K562 (cell line): ENCODE data around the gene HIRIP3. TPM values are rescaled to one million over a fixed set of nuclear protein-coding genes. Genes with fewer than 3 reads are reported as not detected.
A peak's percentile ranks its signal among the peaks of the same experiment; 100 is the strongest.

ENCODE experiments used
- ATAC-seq: fragments of 200-7000 bp; cut with Tn5 transposase; 3 replicates; pipeline ENCODE4 v1.9.1; 2020; ENCODE audit warnings: moderate library complexity
- BruUV-seq: library from RNA; stranded (reverse); fragments of 400-500 nt; replicated peaks from 2 replicates; lab custom pipeline; 2021; lab: Mats Ljungman, UMichigan
- CTCF ChIA-PET: fragments of 300-600 bp; formaldehyde crosslinking; extraction: SDS; loops from one replicate; lab custom pipeline; 2021; ENCODE audit warnings: low intra/inter-chr PET ratio; lab: Yijun Ruan, JAX
- POLR2A ChIA-PET: fragments of 300-600, 350-650 bp; sonication (Branson Sonifier 250); formaldehyde crosslinking; extraction: SDS; loops from one replicate; lab custom pipeline; 2021; ENCODE audit warnings: antibody characterized with exemption, inconsistent platforms; lab: Yijun Ruan, JAX
- DNase-seq, 4 experiments: peaks; one replicate each; pipeline versions ENCODE4 v3.0.0 to v3.0.0-alpha.2; 2011 to 2018; ENCODE audit warnings: low spot score in 3 of 4, mixed read lengths in 3 of 4; ENCODE audit errors: extremely low read depth in 1 of 4
- FAIRE-seq: peaks from 2 replicates; lab custom pipeline; 2011; peaks lifted over from hg19 to GRCh38; lab: Jason Lieb, UNC
- H2AFZ ChIP-seq: 2 replicates; pipeline ENCODE4 v1.6.0; 2011; ENCODE audit warnings: low read depth, low read length, control low read depth, inconsistent platforms
- H3K27ac ChIP-seq: fragments of 200-600 bp; 3 replicates; pipeline ENCODE4 v1.8.0; 2011; ENCODE audit warnings: low read depth, mild to moderate bottlenecking, control low read depth, inconsistent platforms, low read length, moderate library complexity, mixed read lengths; ENCODE audit errors: extremely low read depth
- H3K27me3 ChIP-seq, 2 experiments: fragments of 300-600 bp in 1 of 2; 2 replicates in 1 of 2; 3 replicates in 1 of 2; pipeline versions ENCODE4 v1.6.0 to v1.8.0; 2011; ENCODE audit warnings: inconsistent platforms in 2 of 2, low read length in 2 of 2, mild to moderate bottlenecking in 1 of 2, mixed read lengths in 1 of 2, moderate library complexity in 1 of 2; ENCODE audit not compliant: control insufficient read depth in 2 of 2, insufficient read depth in 2 of 2
- H3K36me3 ChIP-seq: fragments of 300-600 bp; 3 replicates; pipeline ENCODE4 v1.8.0; 2011; ENCODE audit warnings: mild to moderate bottlenecking, low read length, inconsistent platforms; ENCODE audit not compliant: control insufficient read depth, insufficient read depth
- H3K4me1 ChIP-seq, 2 experiments: fragments of 200-600 bp in 1 of 2; replicated peaks in 1 of 2; 2 replicates in 1 of 2; 3 replicates in 1 of 2; pipeline versions ENCODE4 v1.5.1 to v1.8.0; 2011; ENCODE audit warnings: inconsistent platforms in 2 of 2, low read length in 2 of 2, mild to moderate bottlenecking in 1 of 2, mixed read lengths in 1 of 2, moderate library complexity in 1 of 2; ENCODE audit not compliant: control insufficient read depth in 2 of 2, insufficient read depth in 2 of 2
- H3K4me2 ChIP-seq: 2 replicates; pipeline ENCODE4 v1.6.1; 2011; ENCODE audit warnings: low read length, control low read depth, inconsistent platforms, mixed read lengths; ENCODE audit not compliant: insufficient read depth
- H3K4me3 ChIP-seq: fragments of 200-600 bp; sonication (generic), shearing (Covaris generic); 2 replicates; pipeline ENCODE4 v1.5.1; 2016; ENCODE audit warnings: control low read depth, inconsistent platforms
- H3K79me2 ChIP-seq: fragments of 200-600 bp; 3 replicates; pipeline ENCODE4 v1.8.0; 2011; ENCODE audit warnings: low read length, inconsistent platforms; ENCODE audit not compliant: control insufficient read depth, insufficient read depth
- H3K9ac ChIP-seq, 2 experiments: 2 replicates each; pipeline versions ENCODE4 v1.6.0 to v1.6.1; 2011; ENCODE audit warnings: low read depth in 2 of 2, low read length in 2 of 2, control low read depth in 1 of 2, inconsistent platforms in 1 of 2, mild to moderate bottlenecking in 1 of 2, mixed read lengths in 1 of 2; ENCODE audit not compliant: insufficient read depth in 1 of 2
- H3K9me1 ChIP-seq: one replicate; pipeline ENCODE4 v1.6.0; 2011; ENCODE audit warnings: inconsistent platforms, mild to moderate bottlenecking, low read length, moderate library complexity; ENCODE audit not compliant: control insufficient read depth, insufficient read depth
- H3K9me3 ChIP-seq: replicated peaks from 2 replicates; pipeline ENCODE4 v1.5.1; 2011; ENCODE audit warnings: low read depth, low read length, inconsistent platforms; ENCODE audit not compliant: control insufficient read depth, insufficient read depth
- H4K20me1 ChIP-seq: replicated peaks from 2 replicates; pipeline ENCODE4 v1.6.1; 2011; ENCODE audit warnings: low read length, inconsistent platforms, mixed read lengths; ENCODE audit not compliant: control insufficient read depth, insufficient read depth
- BCOR ChIP-seq: fragments of 450-650 bp; IDR thresholded peaks from 2 replicates; pipeline ENCODE4 v1.6.1; 2016
- IFI16 ChIP-seq: fragments of 250-450 bp; sonication (Bioruptor Pico); IDR thresholded peaks from 2 replicates; pipeline ENCODE4 v2.1.2; 2022; ENCODE audit warnings: mild to moderate bottlenecking, inconsistent platforms
- NCOA2 ChIP-seq, 2 experiments: fragments of 450-650 bp; IDR thresholded peaks; 2 replicates each; pipeline ENCODE4 v1.6.1; 2018; ENCODE audit warnings: mild to moderate bottlenecking in 2 of 2, moderate library complexity in 1 of 2; ENCODE audit not compliant: partially characterized antibody in 2 of 2
- RBM25 ChIP-seq: fragments of 200-400 bp; formaldehyde crosslinking; IDR thresholded peaks from 2 replicates; pipeline ENCODE4 v1.6.1; 2018; ENCODE audit warnings: low read length, low read depth, moderate library complexity; ENCODE audit not compliant: severe bottlenecking
- ZFP36 ChIP-seq: fragments of 150-350 bp; IDR thresholded peaks from 2 replicates; pipeline ENCODE4 v1.6.1; 2018; ENCODE audit warnings: low read length, low read depth; ENCODE audit not compliant: partially characterized antibody
- WGBS: fragments of 100-300 bp; shearing (Covaris generic); methylation state at CpG from one replicate; pipeline ENCODE4 v1.1.6; 2016; ENCODE audit warnings: low coverage, mixed read lengths; ENCODE audit not compliant: insufficient coverage; ENCODE audit errors: missing lambda C conversion rate; 5-methylcytosine and 5-hydroxymethylcytosine counted together
- in situ Hi-C: fragments of 300-500 bp; cut with MboI; formaldehyde crosslinking; loops from 4 replicates; pipeline ENCODE4 v1.15.0; 2018; ENCODE audit warnings: inconsistent platforms, mixed read lengths
- intact Hi-C: fragments of 100-400 bp; cut with micrococcal nuclease; formaldehyde crosslinking; loops from 2 replicates; pipeline ENCODE4 v1.14.2; 2022
- polyA plus RNA-seq, 8 experiments: library from polyadenylated mRNA; depleted of rRNA in 4 of 8; stranded (reverse) in 5 of 8; unstranded in 3 of 8; fragments of >200 nt; fragmentation: Nextera tagmentation in 2 of 8; fragmentation: Illumina TruSeq in 1 of 8; extraction: Ambion mirVana in 2 of 8; extraction: Trizol in 1 of 8; gene quantifications; 2 replicates each; pipeline versions ENCODE4 v1.2.1 to v1.2.3, GENCODE V29; 2011 to 2014; ENCODE audit warnings: inconsistent platforms in 1 of 8, missing spikeins in 1 of 8
- total RNA-seq, 7 experiments: library from RNA; depleted of rRNA in 6 of 7; stranded (reverse); fragments of >200 nt in 6 of 7; fragmentation: Illumina TruSeq in 2 of 7; extraction: Trizol in 2 of 7; gene quantifications; 2 replicates each; pipeline versions ENCODE4 v1.2.1 to v1.2.3, GENCODE V29; 2011 to 2021; ENCODE audit warnings: low replicate concordance in 1 of 7

Gene HIRIP3
- total and polyA plus RNA-seq, 9 of the 15 experiments (the other 6 are each of a cell fraction or from before 2014, with no cell fraction given), result 3.3 to 38.2 (median 18.2) TPM

GRCh38 chr16:29968205-29968604 is 27.2 kb downstream of the HIRIP3 start:
- Histone ChIP-seq H3K79me2 (no peaks in the 10 kb centered on the region), H3K4me3 (no peak overlapping the region), H3K27ac (no peak overlapping the region), H3K36me3 (peaks cover 40% of the 10 kb centered on the region), H3K9me3 (no peaks in the 10 kb centered on the region; the same call in 1 of the 2 replicates), H3K9me1 (no peaks in the 10 kb centered on the region), H2AFZ (no peak overlapping the region), H3K4me2 (no peak overlapping the region), H3K9ac (no peak overlapping the region), H4K20me1 (no peaks in the 10 kb centered on the region), H3K27me3 (no peaks in the 10 kb centered on the region), H3K4me1 (peaks cover 3 to 5% of the 10 kb centered on the region in 2 experiments; a peak in 4 of 5 replicates)
- intact Hi-C loops (no loop called here), in situ Hi-C loops (no loop called here)
- no TSS peak for BruUV-seq
- POLR2A ChIA-PET, result no interaction called here
- ATAC-seq (no peak), DNase-seq (no peak), FAIRE-seq (no peak)
- 68% methylated on average over 4 of the region's 4 CpGs for WGBS
- CTCF ChIA-PET, result no interaction called here
- peak; percentile 79 for TF ChIP-seq RBM25
- peak; percentile 5 for TF ChIP-seq ZFP36
- no peak for TF ChIP-seq IFI16 (CRISPR knock-in tag)
- TF ChIP-seq BCOR, result peak; percentile 52; the same call in 1 of the 2 replicates
- TF ChIP-seq NCOA2 (IDR thresholded peaks at IDR 0.05; ENCODE audit: partially characterized antibody in 2 of 2), result no peak
